CD4-positive, alpha-beta T cell (primary cell): ENCODE results near the gene ADSL. TPM values are rescaled to one million over a fixed set of nuclear protein-coding genes. Genes with fewer than 3 reads are reported as not detected.

Source experiments
- ATAC-seq: fragments of 200-7000 bp; cut with Tn5 transposase; one replicate; pipeline ENCODE4 v1.10.0; 2022; ENCODE audit warnings: mild to moderate bottlenecking; ENCODE audit not compliant: poor library complexity
- CTCF ChIA-PET: fragments of 350-600 bp; sonication (Branson Sonifier 250); formaldehyde crosslinking; loops from one replicate; lab custom pipeline; 2021; ENCODE audit warnings: antibody characterized with exemption, inconsistent platforms; lab: Charles Lee
- POLR2A ChIA-PET: fragments of 350-600 bp; sonication (Branson Sonifier 250); formaldehyde crosslinking; loops from one replicate; lab custom pipeline; 2021; ENCODE audit warnings: antibody characterized with exemption, inconsistent platforms; lab: Charles Lee
- DNase-seq, 14 experiments: peaks; one replicate each; pipeline ENCODE4 v3.0.0-alpha.2; 2013 to 2020; ENCODE audit warnings: mixed read lengths in 2 of 14
- H3K27ac ChIP-seq, 2 donors: one replicate each; pipeline versions ENCODE4 v1.5.1 to v1.7.0; 2013; ENCODE audit warnings: low read length in 2 of 2, low read depth in 1 of 2, mild to moderate bottlenecking in 1 of 2
- H3K27me3 ChIP-seq, 2 experiments: 1 replicate in 1 of 2; 2 replicates in 1 of 2; pipeline versions ENCODE4 v1.6.1 to v1.7.0; 2013; ENCODE audit warnings: low read length in 2 of 2, control low read depth in 1 of 2, mild to moderate bottlenecking in 1 of 2, moderate library complexity in 1 of 2; ENCODE audit not compliant: insufficient read depth in 2 of 2, control insufficient read depth in 1 of 2
- H3K36me3 ChIP-seq: one replicate; pipeline ENCODE4 v1.6.1; 2013; ENCODE audit warnings: low read length, control low read depth; ENCODE audit not compliant: insufficient read depth
- H3K4me1 ChIP-seq: one replicate; pipeline ENCODE4 v1.6.1; 2013; ENCODE audit warnings: low read length, control low read depth; ENCODE audit not compliant: insufficient read depth
- H3K4me3 ChIP-seq: one replicate; pipeline ENCODE4 v1.5.1; 2013; ENCODE audit warnings: mild to moderate bottlenecking, low read length, moderate library complexity
- H3K9me3 ChIP-seq, 2 experiments: 1 replicate in 1 of 2; 2 replicates in 1 of 2; pipeline versions ENCODE4 v1.6.1 to v1.7.0; 2013; ENCODE audit warnings: low read length in 2 of 2, mild to moderate bottlenecking in 2 of 2, control low read depth in 1 of 2, moderate library complexity in 1 of 2; ENCODE audit not compliant: control insufficient read depth in 1 of 2, insufficient read depth in 1 of 2
- H3K27ac Mint-ChIP-seq: one replicate; pipeline ENCODE4 v1.8.0; 2020; ENCODE audit warnings: mixed read lengths
- H3K27me3 Mint-ChIP-seq: one replicate; pipeline ENCODE4 v1.8.0; 2021; ENCODE audit warnings: mixed read lengths
- H3K36me3 Mint-ChIP-seq: one replicate; pipeline ENCODE4 v1.8.0; 2021; ENCODE audit warnings: low read depth, mixed read lengths
- H3K4me1 Mint-ChIP-seq: one replicate; pipeline ENCODE4 v1.8.0; 2021; ENCODE audit warnings: low read depth, mixed read lengths
- H3K4me3 Mint-ChIP-seq: one replicate; pipeline ENCODE4 v1.8.0; 2020; ENCODE audit warnings: mild to moderate bottlenecking, mixed read lengths
- H3K9me3 Mint-ChIP-seq: one replicate; pipeline ENCODE4 v1.8.0; 2020; ENCODE audit warnings: mixed read lengths
- intact Hi-C, 2 experiments: fragments of 100-400 bp; cut with DNase I in 1 of 2; cut with micrococcal nuclease in 1 of 2; formaldehyde crosslinking; loops; one replicate each; pipeline versions ENCODE4 v1.15.1 to v1.9.0; 2023 to 2025; cut with DNase I, micrococcal nuclease
- total RNA-seq, 174 experiments: library from RNA in 2 of 174; stranded (reverse) in 2 of 174; gene quantifications; one replicate each; pipeline ENCODE4 v1.2.3 and lab custom pipeline; 2021 to 2026
- TF ChIP-seq, protein P1 (sequence below): fragments of 200-600 bp; IDR thresholded peaks from one replicate; pipeline ENCODE4 v1.8.0; 2022; ENCODE audit warnings: antibody characterized with exemption, mild to moderate bottlenecking

Gene ADSL
- total RNA-seq, 2 experiments from 2014 or later: 62.9 to 75.3 TPM

DNA sequence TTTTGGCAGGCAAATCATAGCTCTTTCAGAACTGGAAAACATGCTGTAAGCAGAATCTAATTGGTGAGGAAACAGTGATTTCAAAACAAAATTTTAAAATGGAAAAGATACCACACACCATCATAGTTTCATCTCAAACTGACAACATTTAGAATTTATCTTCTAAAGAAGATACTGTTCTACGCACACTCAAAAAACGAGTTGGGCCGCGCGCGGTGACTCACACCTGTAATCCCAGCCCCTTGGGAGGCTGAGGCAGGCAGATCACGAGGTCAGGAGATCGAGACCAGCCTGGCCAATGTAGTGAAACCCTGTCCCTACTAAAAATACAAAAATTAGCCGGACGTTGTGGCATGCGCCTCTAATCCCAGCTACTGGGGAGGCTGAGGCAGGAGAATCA is 44.2 kb upstream of the ADSL start:
- ChIA-PET POLR2A (no interaction called here), CTCF (interaction anchor here (1.0 to 1.3 kb wide), 3 partner anchors 46 to 61 kb away, joined by 3 to 4 read pairs (median 3); no protein-coding TSS in a partner anchor)
- Histone ChIP-seq H3K9me3 (no peaks in the 10 kb centered on the region), H3K27me3 (no peaks in the 10 kb centered on the region), H3K27ac (no peak overlapping the region), H3K4me3 (no peak overlapping the region), H3K36me3 (peaks cover 66% of the 10 kb centered on the region), H3K4me1 (no peaks in the 10 kb centered on the region)
- H3K4me1 Mint-ChIP-seq: peaks cover 15% of the 10 kb centered on the region
- H3K9me3 Mint-ChIP-seq: no peaks in the 10 kb centered on the region
- peaks cover 70% of the 10 kb centered on the region for H3K36me3 Mint-ChIP-seq
- TF ChIP-seq, protein P1, sequence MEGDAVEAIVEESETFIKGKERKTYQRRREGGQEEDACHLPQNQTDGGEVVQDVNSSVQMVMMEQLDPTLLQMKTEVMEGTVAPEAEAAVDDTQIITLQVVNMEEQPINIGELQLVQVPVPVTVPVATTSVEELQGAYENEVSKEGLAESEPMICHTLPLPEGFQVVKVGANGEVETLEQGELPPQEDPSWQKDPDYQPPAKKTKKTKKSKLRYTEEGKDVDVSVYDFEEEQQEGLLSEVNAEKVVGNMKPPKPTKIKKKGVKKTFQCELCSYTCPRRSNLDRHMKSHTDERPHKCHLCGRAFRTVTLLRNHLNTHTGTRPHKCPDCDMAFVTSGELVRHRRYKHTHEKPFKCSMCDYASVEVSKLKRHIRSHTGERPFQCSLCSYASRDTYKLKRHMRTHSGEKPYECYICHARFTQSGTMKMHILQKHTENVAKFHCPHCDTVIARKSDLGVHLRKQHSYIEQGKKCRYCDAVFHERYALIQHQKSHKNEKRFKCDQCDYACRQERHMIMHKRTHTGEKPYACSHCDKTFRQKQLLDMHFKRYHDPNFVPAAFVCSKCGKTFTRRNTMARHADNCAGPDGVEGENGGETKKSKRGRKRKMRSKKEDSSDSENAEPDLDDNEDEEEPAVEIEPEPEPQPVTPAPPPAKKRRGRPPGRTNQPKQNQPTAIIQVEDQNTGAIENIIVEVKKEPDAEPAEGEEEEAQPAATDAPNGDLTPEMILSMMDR: no peak
- DNase-seq: no peak
- no peak overlapping the region for H3K27ac Mint-ChIP-seq
- no peak overlapping the region for H3K4me3 Mint-ChIP-seq
- ATAC-seq: no peak
- no peaks in the 10 kb centered on the region for H3K27me3 Mint-ChIP-seq
- intact Hi-C loops: no loop called here

DNA sequence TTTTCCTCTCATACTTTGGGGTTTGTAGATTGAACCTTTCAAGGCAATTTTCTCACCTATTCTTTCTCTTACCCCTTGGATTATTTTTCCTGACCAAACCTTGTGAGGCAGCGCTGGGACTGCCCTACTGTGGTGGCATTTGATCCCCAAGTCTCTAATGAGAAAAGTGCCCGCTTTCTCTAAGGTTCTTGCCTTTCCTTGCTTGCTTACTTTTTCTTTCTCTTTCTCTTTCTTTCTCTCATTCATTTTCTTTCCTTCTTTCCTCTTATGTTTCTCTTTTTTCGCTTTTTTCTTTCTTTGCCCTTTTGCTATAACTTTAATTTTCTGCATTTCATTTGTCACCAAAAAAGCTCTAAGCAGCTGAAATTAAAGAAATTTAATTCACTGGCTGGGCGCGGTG is 40.7 kb upstream of the ADSL start:
- POLR2A ChIA-PET: interaction anchor here (0.6 to 1.1 kb wide), 3 partner anchors 9 to 21 kb away, joined by 3 read pairs; no protein-coding TSS in a partner anchor
- intact Hi-C loops: loop anchor here in 1 of 2 experiments (5.0 kb wide), 1 partner anchor 42 kb away; the partner anchor contains the start of gene ADSL
- H3K9me3 Mint-ChIP-seq: no peaks in the 10 kb centered on the region

DNA sequence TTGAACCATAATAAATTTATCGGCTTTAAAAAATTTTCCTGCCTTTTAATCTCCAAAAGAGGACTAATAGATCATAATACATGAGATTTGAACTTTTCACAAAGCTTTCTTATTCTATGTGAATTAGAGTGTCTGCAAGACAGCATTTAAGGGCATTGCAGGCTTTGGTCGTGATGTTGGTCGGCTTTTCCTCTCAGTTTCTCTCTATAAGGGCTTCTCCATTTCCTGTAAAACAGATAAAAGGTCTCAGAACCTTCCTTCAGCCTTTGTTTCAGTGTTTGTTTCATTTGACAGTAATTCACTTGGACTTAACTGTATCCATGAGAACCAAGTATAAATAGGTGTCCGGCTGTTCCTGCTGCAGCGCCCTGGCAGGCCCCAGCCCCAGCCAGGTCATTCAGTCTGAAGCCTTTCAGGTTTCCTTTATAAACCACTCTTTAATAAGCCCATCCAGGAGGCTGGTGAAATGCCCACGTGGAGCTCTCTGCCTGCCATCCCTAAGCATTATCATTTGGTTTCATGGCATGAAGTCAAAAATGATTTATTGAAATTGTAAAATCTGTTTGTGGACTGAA is 37.2 kb upstream of the ADSL start:
- Histone ChIP-seq H3K27ac (no peak overlapping the region), H3K9me3 (no peaks in the 10 kb centered on the region), H3K36me3 (peaks cover 87% of the 10 kb centered on the region), H3K4me1 (peaks cover 14% of the 10 kb centered on the region), H3K4me3 (no peak overlapping the region), H3K27me3 (no peaks in the 10 kb centered on the region)
- Mint-ChIP-seq H3K4me1 (peaks cover 49% of the 10 kb centered on the region), H3K27me3 (no peaks in the 10 kb centered on the region), H3K4me3 (peak overlapping the region; percentile 22), H3K36me3 (peaks cover 91% of the 10 kb centered on the region), H3K27ac (peak overlapping the region; percentile 67), H3K9me3 (no peaks in the 10 kb centered on the region)
- no peak for ATAC-seq
- TF ChIP-seq, protein P1: no peak
- no peak for DNase-seq
- CTCF ChIA-PET: interaction anchor here (0.6 to 2.0 kb wide), 3 partner anchors 10 to 39 kb away, joined by 4 to 10 read pairs (median 4); no protein-coding TSS in a partner anchor
- intact Hi-C loops: loop anchor here in 1 of 2 experiments (5.0 kb wide), 1 partner anchor 38 kb away; the partner anchor contains the start of gene ADSL
- POLR2A ChIA-PET: interaction anchor here (1.2 to 1.9 kb wide), 4 partner anchors 12 to 265 kb away, joined by 4 to 9 read pairs (median 5); partner anchors contain the start of gene ADSL

More for the DNA sequence above, 40.7 kb upstream of the ADSL start:
- peaks cover 14% of the 10 kb centered on the region for H3K4me1 ChIP-seq
- DNase-seq: no peak
- no peak overlapping the region for H3K4me3 ChIP-seq
- TF ChIP-seq, protein P1: no peak
- no peaks in the 10 kb centered on the region for H3K27me3 ChIP-seq
- no peaks in the 10 kb centered on the region for H3K9me3 ChIP-seq
- peaks cover 86% of the 10 kb centered on the region for H3K36me3 ChIP-seq
- CTCF ChIA-PET: interaction anchor here (1.0 kb wide), 1 partner anchor 13 kb away, joined by 3 read pairs; no protein-coding TSS in a partner anchor
- Mint-ChIP-seq H3K27me3 (no peaks in the 10 kb centered on the region), H3K4me3 (no peak overlapping the region), H3K27ac (peak overlapping the region; percentile 66), H3K36me3 (peaks cover 88% of the 10 kb centered on the region), H3K4me1 (peaks cover 39% of the 10 kb centered on the region)
- H3K27ac ChIP-seq: no peak overlapping the region
- no peak for ATAC-seq
